ENCODE measurements around the gene HSPA9. TPM values are rescaled to one million over a fixed set of nuclear protein-coding genes. Genes with fewer than 3 reads are reported as not detected.

Gene HSPA9
- total and polyA plus RNA-seq, 2 of the 8 experiments (the other 6 are each of a cell fraction or from before 2014, with no cell fraction given) = 191 to 395 TPM

- TF ChIP-seq MAX (IDR thresholded peaks at IDR 0.05) = peak; percentile 74
- no peak for TF ChIP-seq RFX5 (IDR thresholded peaks at IDR 0.05; ENCODE audit: borderline replicate concordance, low read depth, low read length)
- TF ChIP-seq CREB1 (IDR thresholded peaks at IDR 0.05) = peak; percentile 95
- TF ChIP-seq HDAC6 (IDR thresholded peaks at IDR 0.05; ENCODE audit: low read depth, low read length) = no peak
- no peak for TF ChIP-seq SIX5 (IDR thresholded peaks at IDR 0.05; ENCODE audit: low read depth, low read length)
- TF ChIP-seq CBX8 (IDR thresholded peaks at IDR 0.05; ENCODE audit: borderline replicate concordance, low read depth, low read length) = no peak
- no peak for TF ChIP-seq HDAC2 (IDR thresholded peaks at IDR 0.05; ENCODE audit: borderline replicate concordance in 1 of 2, low read depth in 2 of 2, low read length in 2 of 2)
- TF ChIP-seq TEAD4 (IDR thresholded peaks at IDR 0.05; ENCODE audit: low read depth, low read length) = no peak
- peak; percentile 95 for TF ChIP-seq PHF8 (conservative IDR thresholded peaks at IDR 0.05; ENCODE audit: low read depth, low read length)
- TF ChIP-seq CHD2 (IDR thresholded peaks at IDR 0.05; ENCODE audit: low read length) = peak; percentile 97
- no peak for TF ChIP-seq SAP30 (IDR thresholded peaks at IDR 0.05; ENCODE audit: insufficient read depth, insufficient replicate concordance, low read length)
- peak; percentile 62 for TF ChIP-seq USF2 (IDR thresholded peaks at IDR 0.05; ENCODE audit: low read length)
- TF ChIP-seq SIRT6 (IDR thresholded peaks at IDR 0.05; ENCODE audit: low read length) = no peak
- TF ChIP-seq YY1 (IDR thresholded peaks at IDR 0.05; ENCODE audit: low read depth, low read length) = peak; percentile 72; the same call in 1 of the 2 replicates
- no peak for TF ChIP-seq ZNF274 (IDR thresholded peaks at IDR 0.05; ENCODE audit: borderline replicate concordance, extremely low read depth, low read length)
- peak; percentile 42 to 52; a peak in 1 of 4 replicates for TF ChIP-seq SIN3A (conservative IDR thresholded peaks at IDR 0.05 in 1 of 2, IDR thresholded peaks at IDR 0.05 in 1 of 2; ENCODE audit: low read depth in 1 of 2, low read length in 2 of 2)
- TF ChIP-seq MAFK (IDR thresholded peaks at IDR 0.05; ENCODE audit: low read depth, low read length) = no peak
- TF ChIP-seq BACH1 (IDR thresholded peaks at IDR 0.05; ENCODE audit: low read length) = no peak
- no peak for TF ChIP-seq RNF2 (IDR thresholded peaks at IDR 0.05; ENCODE audit: borderline replicate concordance, low read depth, low read length, missing control alignments, poor library complexity, severe bottlenecking)
- TF ChIP-seq CTCF (IDR thresholded peaks at IDR 0.05; ENCODE audit: control extremely low read depth in 1 of 3, insufficient read depth in 1 of 3, low read depth in 1 of 3, low read length in 3 of 3) = no peak
These were observed 32.1 kb downstream of the HSPA9 start, which contains the start of gene ETF1 (continued) for GRCh38 chr5:138542956-138543729.
